OCI-LY7 (cell line): ENCODE results near the gene USH1G. TPM values are rescaled to one million over a fixed set of nuclear protein-coding genes. Genes with fewer than 3 reads are reported as not detected.

Experiments
- BruUV-seq: library from RNA; stranded (reverse); fragments of 400-500 nt; replicated peaks from 2 replicates; lab custom pipeline; 2021; lab: Mats Ljungman, UMichigan
- CTCF ChIA-PET: fragments of 300-600 bp; sonication (Branson Sonifier 250); formaldehyde crosslinking; loops from one replicate; lab custom pipeline; 2022; ENCODE audit warnings: antibody characterized with exemption; ENCODE audit not compliant: unreplicated experiment; lab: Charles Lee
- POLR2A ChIA-PET: fragments of 300-600 bp; sonication (Branson Sonifier 250); formaldehyde crosslinking; loops from one replicate; lab custom pipeline; 2022; ENCODE audit warnings: antibody characterized with exemption; lab: Charles Lee
- DNase-seq: peaks from one replicate; pipeline ENCODE4 v3.0.0-alpha.2; 2015; ENCODE audit warnings: low spot score
- H2AFZ ChIP-seq: fragments of 200-600 bp; sonication (generic), shearing (Covaris generic); 2 replicates; pipeline ENCODE4 v1.6.1; 2014; ENCODE audit warnings: mild to moderate bottlenecking, antibody characterized with exemption, low read length, moderate library complexity
- H3K27ac ChIP-seq: fragments of 200-600 bp; sonication (generic); 2 replicates; pipeline ENCODE4 v1.5.1; 2014; ENCODE audit warnings: mixed run types, low read depth, mild to moderate bottlenecking, moderate library complexity, low read length, inconsistent platforms; ENCODE audit not compliant: poor library complexity, severe bottlenecking
- H3K36me3 ChIP-seq: fragments of 200-600 bp; sonication (generic); 2 replicates; pipeline ENCODE4 v1.6.1; 2014; ENCODE audit warnings: mild to moderate bottlenecking, antibody characterized with exemption, low read length, moderate library complexity, mixed read lengths; ENCODE audit not compliant: insufficient read depth
- H3K4me1 ChIP-seq: fragments of 200-600 bp; sonication (generic); 2 replicates; pipeline ENCODE4 v1.5.1; 2014; ENCODE audit warnings: mild to moderate bottlenecking, low read length; ENCODE audit not compliant: insufficient read depth, poor library complexity, severe bottlenecking
- H3K4me2 ChIP-seq: fragments of 200-600 bp; sonication (generic); 2 replicates; pipeline ENCODE4 v1.6.1; 2014; ENCODE audit warnings: mild to moderate bottlenecking, low read length
- H3K4me3 ChIP-seq: fragments of 200-600 bp; sonication (generic); 2 replicates; pipeline ENCODE4 v1.5.1; 2014; ENCODE audit warnings: mild to moderate bottlenecking, low read depth, low read length; ENCODE audit not compliant: poor library complexity, severe bottlenecking
- H3K79me2 ChIP-seq: fragments of 200-600 bp; sonication (generic); 2 replicates; pipeline ENCODE4 v1.6.1; 2016; ENCODE audit warnings: low read depth, mild to moderate bottlenecking, low read length, moderate library complexity, mixed read lengths; ENCODE audit not compliant: insufficient read depth
- H3K9me2 ChIP-seq: fragments of 200-600 bp; sonication (generic); 2 replicates; pipeline ENCODE4 v1.6.1; 2016; ENCODE audit warnings: mild to moderate bottlenecking, low read length, mixed read lengths; ENCODE audit not compliant: insufficient read depth
- H3K9me3 ChIP-seq: fragments of 200-600 bp; sonication (generic); 2 replicates; pipeline ENCODE4 v1.6.1; 2014; ENCODE audit warnings: mild to moderate bottlenecking, mixed run types, low read length, mixed read lengths
- H4K20me1 ChIP-seq: fragments of 200-600 bp; sonication (generic); 2 replicates; pipeline ENCODE4 v1.6.1; 2014; ENCODE audit warnings: mild to moderate bottlenecking, antibody characterized with exemption, low read length, moderate library complexity, mixed read lengths; ENCODE audit not compliant: insufficient read depth
- EZH2phosphoT487 ChIP-seq: fragments of 200-600 bp; sonication (generic); IDR thresholded peaks from 2 replicates; pipeline ENCODE4 v1.6.1; 2018; ENCODE audit warnings: low read depth, borderline replicate concordance, mild to moderate bottlenecking, mixed run types, antibody characterized with exemption, low read length, moderate library complexity, mixed read lengths
- intact Hi-C: fragments of 100-400 bp; cut with micrococcal nuclease; formaldehyde crosslinking; loops from one replicate; pipeline ENCODE4 v1.10.0; 2022; ENCODE audit not compliant: unreplicated experiment
- total RNA-seq, 2 experiments: library from RNA; depleted of rRNA in 1 of 2; stranded (reverse); fragments of >200 nt in 1 of 2; shearing (Covaris generic) in 1 of 2; gene quantifications; 2 replicates each; pipeline ENCODE4 v1.2.3, GENCODE V29; 2014 to 2022
- TF ChIP-seq, protein P1 (sequence below): fragments of 200-600 bp; sonication (generic); conservative IDR thresholded peaks from 2 replicates; pipeline ENCODE4 v1.5.1; 2014; ENCODE audit warnings: mild to moderate bottlenecking, antibody characterized with exemption, low read length, moderate library complexity, mixed read lengths

Gene USH1G
- total RNA-seq, 2 experiments from 2014 or later, result not detected

DNA sequence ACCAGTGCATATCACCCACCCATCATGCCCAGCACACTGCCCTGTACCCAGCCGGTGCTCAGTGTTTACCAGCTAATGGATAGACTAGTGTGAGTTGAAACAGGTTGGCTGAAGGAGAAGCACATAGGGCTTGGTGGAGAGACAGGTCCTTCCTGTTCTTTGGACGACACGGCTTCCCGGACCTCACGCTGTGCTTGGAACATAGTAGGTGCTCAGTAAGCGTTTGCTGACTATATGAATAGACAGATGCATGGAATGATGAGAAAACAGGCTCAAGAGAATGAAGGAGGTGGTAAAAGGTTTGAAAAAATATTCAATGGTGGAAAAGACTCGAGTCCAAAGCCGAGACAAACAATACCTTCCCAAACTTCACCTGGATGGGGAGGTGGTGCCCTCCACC is 22.8 kb downstream of the USH1G start:
- ChIA-PET CTCF (no interaction called here), POLR2A (no interaction called here)
- Histone ChIP-seq H3K79me2 (no peaks in the 10 kb centered on the region), H3K9me3 (no peaks in the 10 kb centered on the region), H2AFZ (no peak overlapping the region), H4K20me1 (no peaks in the 10 kb centered on the region), H3K9me2 (no peaks in the 10 kb centered on the region), H3K4me1 (no peaks in the 10 kb centered on the region), H3K4me3 (no peak overlapping the region), H3K36me3 (no peaks in the 10 kb centered on the region), H3K4me2 (no peak overlapping the region), H3K27ac (no peak overlapping the region)
- no TSS peak for BruUV-seq
- TF ChIP-seq, protein P1, sequence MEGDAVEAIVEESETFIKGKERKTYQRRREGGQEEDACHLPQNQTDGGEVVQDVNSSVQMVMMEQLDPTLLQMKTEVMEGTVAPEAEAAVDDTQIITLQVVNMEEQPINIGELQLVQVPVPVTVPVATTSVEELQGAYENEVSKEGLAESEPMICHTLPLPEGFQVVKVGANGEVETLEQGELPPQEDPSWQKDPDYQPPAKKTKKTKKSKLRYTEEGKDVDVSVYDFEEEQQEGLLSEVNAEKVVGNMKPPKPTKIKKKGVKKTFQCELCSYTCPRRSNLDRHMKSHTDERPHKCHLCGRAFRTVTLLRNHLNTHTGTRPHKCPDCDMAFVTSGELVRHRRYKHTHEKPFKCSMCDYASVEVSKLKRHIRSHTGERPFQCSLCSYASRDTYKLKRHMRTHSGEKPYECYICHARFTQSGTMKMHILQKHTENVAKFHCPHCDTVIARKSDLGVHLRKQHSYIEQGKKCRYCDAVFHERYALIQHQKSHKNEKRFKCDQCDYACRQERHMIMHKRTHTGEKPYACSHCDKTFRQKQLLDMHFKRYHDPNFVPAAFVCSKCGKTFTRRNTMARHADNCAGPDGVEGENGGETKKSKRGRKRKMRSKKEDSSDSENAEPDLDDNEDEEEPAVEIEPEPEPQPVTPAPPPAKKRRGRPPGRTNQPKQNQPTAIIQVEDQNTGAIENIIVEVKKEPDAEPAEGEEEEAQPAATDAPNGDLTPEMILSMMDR, result no peak
- TF ChIP-seq EZH2phosphoT487, result no peak
- no peak for DNase-seq
- intact Hi-C loops, result no loop called here

GRCh38 chr17:74898376-74898946 is 24.6 kb downstream of the USH1G start:
- Histone ChIP-seq H3K36me3 (no peaks in the 10 kb centered on the region), H3K9me3 (no peaks in the 10 kb centered on the region), H2AFZ (no peak overlapping the region), H3K27ac (no peak overlapping the region), H3K4me3 (no peak overlapping the region), H4K20me1 (no peaks in the 10 kb centered on the region), H3K4me1 (no peaks in the 10 kb centered on the region), H3K79me2 (no peaks in the 10 kb centered on the region), H3K4me2 (no peak overlapping the region), H3K9me2 (no peaks in the 10 kb centered on the region)
- ChIA-PET CTCF (no interaction called here), POLR2A (interaction anchor here (1.2 kb wide), 1 partner anchor 24 kb away, joined by 3 read pairs; no protein-coding TSS in a partner anchor)
- DNase-seq, result no peak
- intact Hi-C loops, result no loop called here
- no TSS peak for BruUV-seq
- TF ChIP-seq, protein P1, result no peak
- TF ChIP-seq EZH2phosphoT487, result no peak

- Histone ChIP-seq H3K27ac (no peak overlapping the region), H3K4me2 (no peak overlapping the region), H4K20me1 (no peaks in the 10 kb centered on the region), H2AFZ (no peak overlapping the region), H3K9me3 (no peaks in the 10 kb centered on the region), H3K9me2 (no peaks in the 10 kb centered on the region), H3K79me2 (no peaks in the 10 kb centered on the region), H3K36me3 (no peaks in the 10 kb centered on the region), H3K4me3 (no peak overlapping the region), H3K4me1 (no peaks in the 10 kb centered on the region)
- ChIA-PET POLR2A (no interaction called here), CTCF (no interaction called here)
- intact Hi-C loops, result no loop called here
- TF ChIP-seq, protein P1, result no peak
- TF ChIP-seq EZH2phosphoT487, result no peak
- BruUV-seq, result no TSS peak
- DNase-seq, result no peak
Observed at GRCh38 chr17:74893936-74894671, 29.0 kb downstream of the USH1G start.
